IMR-90 (cell line): ENCODE measurements around the gene LRRC31. TPM values are rescaled to one million over a fixed set of nuclear protein-coding genes. Genes with fewer than 3 reads are reported as not detected.
A peak's percentile ranks its signal among the peaks of the same experiment; 100 is the strongest.

Experiments
- ATAC-seq: fragments of 200-7000 bp; cut with Tn5 transposase; 2 replicates; pipeline ENCODE4 v1.9.1; 2020; ENCODE audit warnings: low read depth, mild to moderate bottlenecking, moderate library complexity
- BruUV-seq: library from RNA; stranded (reverse); fragments of 400-500 nt; replicated peaks from 2 replicates; lab custom pipeline; 2021; lab: Mats Ljungman, UMichigan
- CTCF ChIA-PET: fragments of 300-600 bp; formaldehyde crosslinking; extraction: SDS; loops from one replicate; lab custom pipeline; 2021; ENCODE audit warnings: antibody characterized with exemption; lab: Yijun Ruan, JAX
- POLR2A ChIA-PET: fragments of 300-600 bp; sonication (Branson Sonifier 250); formaldehyde crosslinking; loops from one replicate; lab custom pipeline; 2022; ENCODE audit warnings: antibody characterized with exemption; ENCODE audit not compliant: unreplicated experiment; lab: Charles Lee
- DNase-seq: peaks from one replicate; pipeline ENCODE4 v3.0.0; 2013
- H2AFZ ChIP-seq: replicated peaks from 2 replicates; pipeline ENCODE3; 2013; ENCODE audit warnings: low read length, mild to moderate bottlenecking; ENCODE audit not compliant: poor library complexity
- H2AK5ac ChIP-seq: 2 replicates; pipeline ENCODE4 v1.6.1; 2013; ENCODE audit warnings: low read depth, low read length, inconsistent platforms
- H2AK9ac ChIP-seq: replicated peaks from 2 replicates; pipeline ENCODE3; 2013; ENCODE audit warnings: mild to moderate bottlenecking, low read depth, low read length, moderate library complexity; ENCODE audit not compliant: poor library complexity
- H2BK120ac ChIP-seq: 2 replicates; pipeline ENCODE4 v1.6.1; 2013; ENCODE audit warnings: low read depth, low read length, inconsistent platforms
- H2BK15ac ChIP-seq: 3 replicates; pipeline ENCODE4 v1.6.1; 2013; ENCODE audit warnings: low read depth, low read length, inconsistent platforms
- H2BK20ac ChIP-seq: 2 replicates; pipeline ENCODE4 v1.6.1; 2013; ENCODE audit warnings: low read depth, mild to moderate bottlenecking, inconsistent platforms, low read length, moderate library complexity
- H2BK5ac ChIP-seq: 2 replicates; pipeline ENCODE4 v1.6.1; 2013; ENCODE audit warnings: mild to moderate bottlenecking, low read depth, low read length, inconsistent platforms; ENCODE audit not compliant: poor library complexity, severe bottlenecking
- H3K14ac ChIP-seq: replicated peaks from 2 replicates; pipeline ENCODE4 v1.6.1; 2013; ENCODE audit warnings: low read depth, low read length, inconsistent platforms
- H3K18ac ChIP-seq: 2 replicates; pipeline ENCODE4 v1.6.1; 2013; ENCODE audit warnings: low read depth, low read length, control low read depth
- H3K23ac ChIP-seq: 2 replicates; pipeline ENCODE4 v1.6.1; 2013; ENCODE audit warnings: low read depth, low read length, inconsistent platforms
- H3K27ac ChIP-seq: 2 replicates; pipeline ENCODE4 v1.5.1; 2013; ENCODE audit warnings: mild to moderate bottlenecking, control low read depth, low read length; ENCODE audit not compliant: insufficient read depth
- H3K27me3 ChIP-seq: 2 replicates; pipeline ENCODE4 v1.6.1; 2013; ENCODE audit warnings: low read length; ENCODE audit not compliant: control insufficient read depth, insufficient read depth
- H3K36me3 ChIP-seq: 2 replicates; pipeline ENCODE4 v1.6.1; 2013; ENCODE audit warnings: low read length, mixed read lengths; ENCODE audit not compliant: control insufficient read depth, insufficient read depth
- H3K4ac ChIP-seq: 2 replicates; pipeline ENCODE4 v1.6.1; 2013; ENCODE audit warnings: low read depth, low read length, inconsistent platforms
- H3K4me1 ChIP-seq: 2 replicates; pipeline ENCODE4 v1.6.1; 2013; ENCODE audit warnings: low read length, mixed read lengths; ENCODE audit not compliant: control insufficient read depth, insufficient read depth
- H3K4me2 ChIP-seq: 2 replicates; pipeline ENCODE4 v1.6.1; 2013; ENCODE audit warnings: low read depth, mild to moderate bottlenecking, control low read depth, low read length, moderate library complexity
- H3K4me3 ChIP-seq: 2 replicates; pipeline ENCODE4 v1.5.1; 2013; ENCODE audit warnings: low read depth, mild to moderate bottlenecking, control low read depth, low read length, moderate library complexity; ENCODE audit not compliant: insufficient read depth
- H3K56ac ChIP-seq: 2 replicates; pipeline ENCODE4 v1.6.1; 2013; ENCODE audit warnings: low read length, inconsistent platforms; ENCODE audit not compliant: insufficient read depth; ENCODE audit errors: extremely low read depth
- H3K79me1 ChIP-seq, 2 experiments: 2 replicates each; pipeline ENCODE4 v1.6.1; 2013; ENCODE audit warnings: low read length in 2 of 2, inconsistent platforms in 1 of 2, low read depth in 1 of 2
- H3K9ac ChIP-seq: 2 replicates; pipeline ENCODE4 v1.6.1; 2013; ENCODE audit warnings: low read depth, low read length, control low read depth
- H3K9me1 ChIP-seq: 2 replicates; pipeline ENCODE4 v1.6.1; 2013; ENCODE audit warnings: low read length, inconsistent platforms; ENCODE audit not compliant: insufficient read depth
- H3K9me3 ChIP-seq: 2 replicates; pipeline ENCODE4 v1.6.1; 2013; ENCODE audit warnings: low read length; ENCODE audit not compliant: control insufficient read depth, insufficient read depth
- H4K20me1 ChIP-seq: 2 replicates; pipeline ENCODE4 v1.6.1; 2013; ENCODE audit warnings: low read length, inconsistent platforms; ENCODE audit not compliant: insufficient read depth
- H4K5ac ChIP-seq: 2 replicates; pipeline ENCODE4 v1.6.1; 2013; ENCODE audit warnings: mild to moderate bottlenecking, low read depth, low read length, control low read depth
- H4K8ac ChIP-seq, 2 experiments: 2 replicates each; pipeline ENCODE4 v1.6.1; 2013; ENCODE audit warnings: low read depth in 2 of 2, low read length in 2 of 2, control low read depth in 1 of 2, inconsistent platforms in 1 of 2
- H4K91ac ChIP-seq: 2 replicates; pipeline ENCODE4 v1.6.1; 2013; ENCODE audit warnings: low read depth, low read length, inconsistent platforms; ENCODE audit not compliant: insufficient read depth
- BHLHE40 ChIP-seq: fragments of 150-350 bp; IDR thresholded peaks from 2 replicates; pipeline ENCODE4 v1.6.1; 2016; ENCODE audit warnings: mild to moderate bottlenecking, low read depth, low read length
- CEBPB ChIP-seq: IDR thresholded peaks from 2 replicates; pipeline ENCODE4 v1.6.1; 2012; ENCODE audit warnings: low read depth, low read length, improper control_type of control experiment
- FOS ChIP-seq: fragments of 150-350 bp; IDR thresholded peaks from 2 replicates; pipeline ENCODE4 v1.6.1; 2016; ENCODE audit warnings: low read depth, low read length
- MAFK ChIP-seq: IDR thresholded peaks from 2 replicates; pipeline ENCODE4 v1.6.1; 2012; ENCODE audit warnings: low read depth, low read length, improper control_type of control experiment
- MXI1 ChIP-seq: IDR thresholded peaks from 2 replicates; pipeline ENCODE4 v1.6.1; 2012; ENCODE audit warnings: low read depth, mild to moderate bottlenecking, low read length, moderate library complexity, borderline replicate concordance
- RAD21 ChIP-seq: IDR thresholded peaks from 2 replicates; pipeline ENCODE4 v1.6.1; 2012; ENCODE audit warnings: low read length, improper control_type of control experiment
- WGBS, 2 experiments: methylation state at CpG; one replicate each; pipeline versions ENCODE4 v1.1.5 to v1.1.7; 2013; ENCODE audit warnings: missing lambda C conversion rate in 2 of 2; ENCODE audit not compliant: insufficient read length in 1 of 2; ENCODE audit errors: extremely low coverage in 2 of 2; 5-methylcytosine and 5-hydroxymethylcytosine counted together
- dilution Hi-C: fragments of 300-500 bp; cut with HindIII; formaldehyde crosslinking; loops from one replicate; pipeline ENCODE4 v1.14.3; 2018; ENCODE audit warnings: low sequenced_read_pairs; ENCODE audit not compliant: unreplicated experiment
- in situ Hi-C: fragments of 300-500 bp; cut with MboI; formaldehyde crosslinking; loops from 3 replicates; pipeline ENCODE4 v1.14.3; 2019; ENCODE audit warnings: low sequenced_read_pairs, inconsistent platforms, mixed read lengths
- intact Hi-C: fragments of 100-400 bp; cut with micrococcal nuclease; formaldehyde crosslinking; loops from 2 replicates; pipeline ENCODE4 v1.10.0; 2022
- polyA plus RNA-seq, 3 experiments: library from polyadenylated mRNA; depleted of rRNA; stranded (reverse); fragments of >200 nt; gene quantifications; 2 replicates each; pipeline ENCODE4 v1.2.3, GENCODE V29; 2012; ENCODE audit warnings: low replicate concordance in 1 of 3
- total RNA-seq: library from RNA; depleted of rRNA; stranded (reverse); fragments of >200 nt; gene quantifications from 2 replicates; pipeline ENCODE4 v1.2.3, GENCODE V29; 2012

Gene LRRC31
- total and polyA plus RNA-seq, 2 of the 4 experiments (the other 2 are of a cell fraction) = not detected

- H3K9ac ChIP-seq = no peak overlapping the region
- H2BK120ac ChIP-seq = no peak overlapping the region
- dilution Hi-C loops (no loop called here), in situ Hi-C loops (loop anchor here (10.0 kb wide), 1 partner anchor 187 kb away; no protein-coding TSS in a partner anchor), intact Hi-C loops (loop anchor here (10.0 kb wide), 1 partner anchor 227 kb away; no protein-coding TSS in a partner anchor)
- DNase-seq (no peak), ATAC-seq (no peak)
- no peak overlapping the region for H4K91ac ChIP-seq
- peaks cover 10% of the 10 kb centered on the region for H3K27me3 ChIP-seq
- no peaks in the 10 kb centered on the region for H3K9me1 ChIP-seq
- H3K4me2 ChIP-seq = no peak overlapping the region
- H2BK15ac ChIP-seq = no peak overlapping the region
- no peak overlapping the region for H2AK9ac ChIP-seq
- H2AK5ac ChIP-seq = no peak overlapping the region
- no TSS peak for BruUV-seq
- no peak overlapping the region for H3K14ac ChIP-seq
- WGBS, 2 experiments = no CpG with 5 or more reads among the region's 3 CpGs
- no peak overlapping the region for H4K8ac ChIP-seq
- no peak overlapping the region for H3K23ac ChIP-seq
- H3K9me3 ChIP-seq = no peaks in the 10 kb centered on the region
- H3K4ac ChIP-seq = no peak overlapping the region
- no peaks in the 10 kb centered on the region for H3K36me3 ChIP-seq
- H2BK20ac ChIP-seq = no peak overlapping the region
- H2AFZ ChIP-seq = no peak overlapping the region
- H4K20me1 ChIP-seq = no peaks in the 10 kb centered on the region
- ChIA-PET POLR2A (no interaction called here), CTCF (no interaction called here)
- H4K5ac ChIP-seq = no peak overlapping the region
- no peak overlapping the region for H3K56ac ChIP-seq
- H3K27ac ChIP-seq = no peak overlapping the region
- no peaks in the 10 kb centered on the region for H3K4me1 ChIP-seq
- no peak overlapping the region for H3K18ac ChIP-seq
- TF ChIP-seq MAFK (peak; percentile 23; the same call in 1 of the 2 replicates), RAD21 (no peak), FOS (no peak), MXI1 (no peak), CEBPB (0 out of 2 replicates have a peak, but pooled peaks have one; percentile 5), BHLHE40 (no peak)
- H3K79me1 ChIP-seq = no peaks in the 10 kb centered on the region
- no peak overlapping the region for H3K4me3 ChIP-seq
- H2BK5ac ChIP-seq = no peak overlapping the region
Measured at GRCh38 chr3:169867584-169868210, 2.0 kb downstream of the LRRC31 start.
